ENCODE results near the gene UBL4A. TPM values are rescaled to one million over a fixed set of nuclear protein-coding genes. Genes with fewer than 3 reads are reported as not detected.

The UBL4A gene
- total and polyA plus RNA-seq, 2 donors from 2014 or later = 26.1 to 35.2 TPM

DNA sequence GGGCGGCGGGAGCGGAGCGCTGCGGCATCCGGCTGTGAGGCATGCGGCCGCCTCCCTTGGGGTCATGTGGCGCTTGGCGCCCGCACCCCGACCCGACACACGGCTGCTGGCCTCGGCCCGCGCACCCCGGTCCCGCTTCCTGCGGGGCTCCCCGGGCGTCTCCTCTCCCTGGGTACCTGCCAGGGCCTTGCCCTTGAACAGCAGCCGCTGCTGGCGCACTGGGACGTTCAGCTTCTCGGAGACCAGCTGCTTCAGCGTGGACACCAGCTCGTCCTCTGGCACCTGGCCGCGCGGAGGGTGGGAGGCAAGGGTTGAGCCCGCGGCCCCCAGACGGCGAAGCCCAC lies 391 bp downstream of the UBL4A start:
- Histone ChIP-seq H3K9ac (ENCODE audit: low read length in 3 of 3) (peak overlapping the region in 1 of 3 donors; percentile 26), H3K36me3 (ENCODE audit: control insufficient read depth in 2 of 3, insufficient read depth in 3 of 3, low read length in 3 of 3) (peaks cover 0 to 4% (median 3%) of the 10 kb centered on the region in 3 donors), H3K27me3 (ENCODE audit: control insufficient read depth, insufficient read depth, low read length) (no peaks in the 10 kb centered on the region), H3K4me1 (ENCODE audit: control insufficient read depth in 2 of 3, insufficient read depth in 2 of 3, low read depth in 1 of 3, low read length in 3 of 3) (peaks cover 0 to 23% (median 4%) of the 10 kb centered on the region in 3 donors), H3K4me3 (ENCODE audit: low read length in 3 of 3) (peak overlapping the region; percentile 6 to 49 (median 48)), H3K9me3 (ENCODE audit: control insufficient read depth in 2 of 3, insufficient read depth in 1 of 3, low read length in 3 of 3) (no peaks in the 10 kb centered on the region), H3K27ac (ENCODE audit: low read depth in 2 of 2, low read length in 2 of 2) (peak overlapping the region; percentile 22 to 77)
- FAIRE-seq (no peak), DNase-seq (peak in 4 of 5 donors; percentile 9 to 82 (median 46))
- TF ChIP-seq, protein P1, sequence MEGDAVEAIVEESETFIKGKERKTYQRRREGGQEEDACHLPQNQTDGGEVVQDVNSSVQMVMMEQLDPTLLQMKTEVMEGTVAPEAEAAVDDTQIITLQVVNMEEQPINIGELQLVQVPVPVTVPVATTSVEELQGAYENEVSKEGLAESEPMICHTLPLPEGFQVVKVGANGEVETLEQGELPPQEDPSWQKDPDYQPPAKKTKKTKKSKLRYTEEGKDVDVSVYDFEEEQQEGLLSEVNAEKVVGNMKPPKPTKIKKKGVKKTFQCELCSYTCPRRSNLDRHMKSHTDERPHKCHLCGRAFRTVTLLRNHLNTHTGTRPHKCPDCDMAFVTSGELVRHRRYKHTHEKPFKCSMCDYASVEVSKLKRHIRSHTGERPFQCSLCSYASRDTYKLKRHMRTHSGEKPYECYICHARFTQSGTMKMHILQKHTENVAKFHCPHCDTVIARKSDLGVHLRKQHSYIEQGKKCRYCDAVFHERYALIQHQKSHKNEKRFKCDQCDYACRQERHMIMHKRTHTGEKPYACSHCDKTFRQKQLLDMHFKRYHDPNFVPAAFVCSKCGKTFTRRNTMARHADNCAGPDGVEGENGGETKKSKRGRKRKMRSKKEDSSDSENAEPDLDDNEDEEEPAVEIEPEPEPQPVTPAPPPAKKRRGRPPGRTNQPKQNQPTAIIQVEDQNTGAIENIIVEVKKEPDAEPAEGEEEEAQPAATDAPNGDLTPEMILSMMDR (IDR thresholded peaks at IDR 0.05; ENCODE audit: borderline replicate concordance, extremely low read depth, insufficient read depth) = no peak
- intact Hi-C loops (cut with DNase I) = no loop called here

DNA sequence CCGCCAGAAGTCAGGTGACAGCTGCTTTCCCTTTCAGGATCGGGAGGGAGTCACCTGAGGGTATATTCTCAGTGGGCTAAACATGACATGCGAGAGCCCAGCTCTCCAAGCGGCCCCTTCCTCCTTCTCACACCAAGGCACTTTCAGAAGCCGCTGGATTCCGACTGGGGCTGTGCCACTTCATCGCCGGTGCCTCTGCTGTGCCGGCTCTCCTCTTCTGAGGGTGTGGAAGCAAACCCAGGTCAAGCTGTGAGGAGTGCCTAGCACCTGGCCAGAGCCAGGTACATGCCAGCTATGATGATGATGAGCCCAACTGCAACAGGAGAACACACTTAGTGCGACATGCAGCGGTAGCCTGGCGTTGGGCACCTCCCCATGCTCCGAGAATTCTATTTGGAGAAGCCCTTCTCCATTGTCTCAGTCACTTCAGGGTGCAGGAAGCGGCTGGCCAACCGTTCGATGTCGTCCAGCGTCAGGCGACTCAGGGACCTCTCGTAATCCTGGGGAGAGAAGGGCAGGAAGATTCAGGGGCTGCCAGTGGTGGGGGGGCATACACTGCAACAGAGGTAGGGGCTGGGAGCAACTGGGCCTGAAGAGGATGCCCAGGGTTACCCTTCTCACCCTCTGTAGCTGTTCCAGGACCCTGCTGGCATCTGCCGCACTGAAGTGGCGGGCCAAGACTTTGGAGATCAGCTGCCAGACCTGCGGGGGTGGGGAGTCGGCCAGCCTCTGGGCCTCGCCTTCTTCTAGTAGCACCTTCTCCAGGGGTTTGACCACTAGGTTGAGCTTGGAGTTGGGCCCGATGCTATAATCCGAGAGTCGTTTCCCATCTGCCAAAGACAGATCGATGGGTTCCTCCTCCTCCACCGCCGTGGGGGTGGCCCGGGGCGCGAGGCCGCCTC lies 1.0 kb downstream of the UBL4A start:
- peak overlapping the region in 2 of 3 donors; percentile 48 to 49 for H3K4me3 ChIP-seq (ENCODE audit: low read length in 3 of 3)
- H3K36me3 ChIP-seq (ENCODE audit: control insufficient read depth in 2 of 3, insufficient read depth in 3 of 3, low read length in 3 of 3) = peaks cover 0 to 4% (median 3%) of the 10 kb centered on the region in 3 donors
- FAIRE-seq (no peak), DNase-seq (peak in 2 of 5 donors; percentile 47 to 78)
- H3K9me3 ChIP-seq (ENCODE audit: control insufficient read depth in 2 of 3, insufficient read depth in 1 of 3, low read length in 3 of 3) = no peaks in the 10 kb centered on the region
- peak overlapping the region in 1 of 3 donors; percentile 26 for H3K9ac ChIP-seq (ENCODE audit: low read length in 3 of 3)
- TF ChIP-seq, protein P1 (IDR thresholded peaks at IDR 0.05; ENCODE audit: borderline replicate concordance, extremely low read depth, insufficient read depth) = no peak
- H3K27ac ChIP-seq (ENCODE audit: low read depth in 2 of 2, low read length in 2 of 2) = peak overlapping the region; percentile 22 to 77
- intact Hi-C loops (cut with DNase I) = no loop called here
- no peaks in the 10 kb centered on the region for H3K27me3 ChIP-seq (ENCODE audit: control insufficient read depth, insufficient read depth, low read length)
- peaks cover 0 to 23% (median 4%) of the 10 kb centered on the region in 3 donors for H3K4me1 ChIP-seq (ENCODE audit: control insufficient read depth in 2 of 3, insufficient read depth in 2 of 3, low read depth in 1 of 3, low read length in 3 of 3)

DNA sequence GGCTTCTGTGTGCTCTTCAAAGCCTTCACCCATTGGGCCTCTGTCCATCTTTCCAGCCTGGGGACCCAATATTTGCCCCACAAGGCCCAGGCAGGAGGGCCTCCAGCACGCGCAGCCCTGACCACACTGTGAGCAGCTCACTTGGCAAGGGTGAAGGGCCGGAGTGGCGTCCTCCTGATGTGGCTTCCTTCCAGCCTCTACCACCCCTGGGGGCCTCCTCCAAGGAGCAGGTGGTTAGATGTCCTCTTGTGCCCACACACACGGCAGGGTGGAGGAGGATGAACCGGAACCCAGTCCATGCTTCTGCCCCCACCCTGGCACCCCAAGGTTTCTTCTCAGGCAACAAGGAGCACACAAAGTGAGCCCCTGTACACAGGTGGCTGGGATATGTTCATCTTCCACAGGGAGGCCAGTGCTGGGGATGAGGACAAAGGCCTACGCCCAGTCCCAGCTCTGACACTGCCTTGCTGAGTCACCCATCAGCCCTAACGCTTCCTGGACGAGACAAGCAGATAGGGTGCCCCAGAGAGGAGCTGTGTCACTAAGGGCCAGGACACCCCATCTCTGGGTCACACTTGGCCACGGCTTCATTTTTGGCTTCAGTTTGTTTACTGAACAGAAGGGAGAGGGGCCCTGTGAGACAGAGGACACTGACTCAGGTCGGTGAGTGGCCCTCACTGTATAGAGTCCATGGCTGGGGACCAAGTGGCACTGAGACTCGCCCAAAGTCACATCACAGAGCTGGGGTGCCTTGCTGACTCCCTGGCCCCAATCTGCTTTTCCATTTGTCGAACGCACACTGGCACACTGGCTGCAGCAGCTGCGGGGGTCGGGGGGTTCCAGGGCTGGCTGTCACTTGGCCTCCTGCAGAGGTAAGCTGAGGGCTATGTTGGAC lies 1.9 kb downstream of the UBL4A start:
- TF ChIP-seq, protein P1 (IDR thresholded peaks at IDR 0.05; ENCODE audit: borderline replicate concordance, extremely low read depth, insufficient read depth) = no peak
- Histone ChIP-seq H3K36me3 (ENCODE audit: control insufficient read depth in 2 of 3, insufficient read depth in 3 of 3, low read length in 3 of 3) (peaks cover 0 to 4% (median 3%) of the 10 kb centered on the region in 3 donors), H3K4me3 (ENCODE audit: low read length in 3 of 3) (no peak overlapping the region), H3K27me3 (ENCODE audit: control insufficient read depth, insufficient read depth, low read length) (no peaks in the 10 kb centered on the region), H3K27ac (ENCODE audit: low read depth in 2 of 2, low read length in 2 of 2) (no peak overlapping the region), H3K4me1 (ENCODE audit: control insufficient read depth in 2 of 3, insufficient read depth in 2 of 3, low read depth in 1 of 3, low read length in 3 of 3) (peaks cover 0 to 20% (median 4%) of the 10 kb centered on the region in 3 donors), H3K9me3 (ENCODE audit: control insufficient read depth in 2 of 3, insufficient read depth in 1 of 3, low read length in 3 of 3) (no peaks in the 10 kb centered on the region), H3K9ac (ENCODE audit: low read length in 3 of 3) (no peak overlapping the region)
- DNase-seq (no peak), FAIRE-seq (no peak)
- intact Hi-C loops (cut with DNase I) = no loop called here
